PC-9 (cell line): ENCODE data around the gene KCNJ10. TPM values are rescaled to one million over a fixed set of nuclear protein-coding genes. Genes with fewer than 3 reads are reported as not detected.

ENCODE experiments used
- BruUV-seq: library from RNA; stranded (reverse); fragments of 400-500 nt; replicated peaks from 2 replicates; lab custom pipeline; 2021; lab: Mats Ljungman, UMichigan
- CTCF ChIA-PET: fragments of 300-600 bp; sonication (Branson Sonifier 250); formaldehyde crosslinking; loops from one replicate; lab custom pipeline; 2022; ENCODE audit warnings: antibody characterized with exemption; lab: Charles Lee
- POLR2A ChIA-PET: fragments of 300-600 bp; sonication (Branson Sonifier 250); formaldehyde crosslinking; loops from one replicate; lab custom pipeline; 2022; ENCODE audit warnings: antibody characterized with exemption; ENCODE audit not compliant: unreplicated experiment; lab: Charles Lee
- DNase-seq, 2 experiments: peaks; one replicate each; pipeline versions ENCODE4 v3.0.0 to v3.0.0-alpha.2; 2015 to 2022; ENCODE audit warnings: mixed read lengths in 1 of 2
- H2AFZ ChIP-seq: fragments of 200-600 bp; sonication (generic); 2 replicates; pipeline ENCODE4 v1.8.1; 2017; ENCODE audit warnings: antibody characterized with exemption
- H3F3A ChIP-seq: fragments of 200-600 bp; sonication (generic); 2 replicates; pipeline ENCODE4 v1.8.1; 2017; ENCODE audit warnings: antibody characterized with exemption, mild to moderate bottlenecking, low read depth; ENCODE audit not compliant: insufficient read depth
- H3K27ac ChIP-seq: fragments of 200-600 bp; sonication (generic); 2 replicates; pipeline ENCODE4 v1.6.1; 2016; ENCODE audit warnings: mixed run types
- H3K27me3 ChIP-seq: fragments of 200-600 bp; sonication (generic); 2 replicates; pipeline ENCODE4 v1.6.1; 2016; ENCODE audit warnings: low read depth, mixed run types; ENCODE audit not compliant: insufficient read depth
- H3K36me3 ChIP-seq: fragments of 200-600 bp; sonication (generic); 2 replicates; pipeline ENCODE4 v1.6.1; 2016; ENCODE audit warnings: low read depth, mixed run types
- H3K4me1 ChIP-seq: fragments of 200-600 bp; sonication (generic); replicated peaks from 2 replicates; pipeline ENCODE4 v1.6.1; 2016; ENCODE audit warnings: mixed run types; ENCODE audit not compliant: insufficient read depth
- H3K4me2 ChIP-seq: fragments of 200-600 bp; sonication (generic); 2 replicates; pipeline ENCODE4 v1.6.1; 2017; ENCODE audit warnings: mixed run types
- H3K4me3 ChIP-seq: fragments of 200-600 bp; sonication (generic); 2 replicates; pipeline ENCODE4 v1.6.1; 2016; ENCODE audit warnings: mixed run types
- H3K79me2 ChIP-seq: fragments of 200-600 bp; sonication (generic); 2 replicates; pipeline ENCODE4 v1.6.1; 2017; ENCODE audit warnings: low read depth, mixed run types
- H3K9me2 ChIP-seq: fragments of 200-600 bp; sonication (generic); 2 replicates; pipeline ENCODE4 v1.8.1; 2017; ENCODE audit warnings: mild to moderate bottlenecking; ENCODE audit not compliant: insufficient read depth
- H3K9me3 ChIP-seq: fragments of 200-600 bp; sonication (generic); 2 replicates; pipeline ENCODE4 v1.8.1; 2016; ENCODE audit warnings: low read depth; ENCODE audit not compliant: insufficient read depth
- H4K20me1 ChIP-seq: fragments of 200-600 bp; sonication (generic); 2 replicates; pipeline ENCODE4 v1.8.1; 2017; ENCODE audit not compliant: insufficient read depth
- EZH2 ChIP-seq: fragments of 200-600 bp; sonication (generic); IDR thresholded peaks from 2 replicates; pipeline ENCODE4 v1.8.0; 2017; ENCODE audit warnings: antibody characterized with exemption, low read depth
- intact Hi-C: fragments of 100-400 bp; cut with micrococcal nuclease; formaldehyde crosslinking; loops from one replicate; pipeline ENCODE4 v1.10.0; 2022; ENCODE audit not compliant: unreplicated experiment
- total RNA-seq: library from RNA; stranded (reverse); gene quantifications from 2 replicates; pipeline ENCODE4 v1.2.3, GENCODE V29; 2021
- TF ChIP-seq, protein P1 (sequence below): fragments of 200-600 bp; sonication (generic); conservative IDR thresholded peaks from 2 replicates; pipeline ENCODE4 v1.6.1; 2017; ENCODE audit warnings: mixed run types, antibody characterized with exemption, mild to moderate bottlenecking, moderate library complexity

KCNJ10 gene
- total RNA-seq, 1 experiment from 2014 or later, result not detected

DNA sequence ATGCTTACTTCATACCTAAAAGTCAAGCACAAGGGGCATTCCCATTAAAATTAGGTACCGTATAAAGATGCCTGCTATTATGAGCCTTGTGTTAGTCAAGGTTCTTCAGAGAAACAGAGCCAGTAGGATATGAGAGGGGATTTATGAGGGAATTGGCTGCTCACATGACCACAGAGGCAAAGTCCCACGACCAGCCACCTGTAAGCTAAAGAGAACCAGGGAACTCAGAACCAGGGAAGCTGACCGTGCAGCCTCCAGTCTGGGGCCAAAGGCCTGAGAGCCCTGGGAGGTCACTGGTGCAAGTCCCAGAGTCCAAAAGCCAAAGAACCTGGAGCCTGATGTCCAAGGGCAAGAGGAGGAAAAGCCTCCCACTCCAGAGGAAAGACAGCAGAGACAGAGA, 58.2 kb downstream of the KCNJ10 start:
- Histone ChIP-seq H3K4me1 (no peaks in the 10 kb centered on the region), H3K36me3 (no peaks in the 10 kb centered on the region), H4K20me1 (no peaks in the 10 kb centered on the region), H3K4me2 (no peak overlapping the region), H3F3A (no peaks in the 10 kb centered on the region; the same call in none of the 2 replicates), H3K27ac (no peak overlapping the region), H3K27me3 (no peaks in the 10 kb centered on the region), H2AFZ (no peak overlapping the region), H3K9me2 (no peaks in the 10 kb centered on the region), H3K9me3 (no peaks in the 10 kb centered on the region), H3K4me3 (no peak overlapping the region), H3K79me2 (no peaks in the 10 kb centered on the region)
- ChIA-PET POLR2A (no interaction called here), CTCF (no interaction called here)
- intact Hi-C loops, result no loop called here
- TF ChIP-seq, protein P1, sequence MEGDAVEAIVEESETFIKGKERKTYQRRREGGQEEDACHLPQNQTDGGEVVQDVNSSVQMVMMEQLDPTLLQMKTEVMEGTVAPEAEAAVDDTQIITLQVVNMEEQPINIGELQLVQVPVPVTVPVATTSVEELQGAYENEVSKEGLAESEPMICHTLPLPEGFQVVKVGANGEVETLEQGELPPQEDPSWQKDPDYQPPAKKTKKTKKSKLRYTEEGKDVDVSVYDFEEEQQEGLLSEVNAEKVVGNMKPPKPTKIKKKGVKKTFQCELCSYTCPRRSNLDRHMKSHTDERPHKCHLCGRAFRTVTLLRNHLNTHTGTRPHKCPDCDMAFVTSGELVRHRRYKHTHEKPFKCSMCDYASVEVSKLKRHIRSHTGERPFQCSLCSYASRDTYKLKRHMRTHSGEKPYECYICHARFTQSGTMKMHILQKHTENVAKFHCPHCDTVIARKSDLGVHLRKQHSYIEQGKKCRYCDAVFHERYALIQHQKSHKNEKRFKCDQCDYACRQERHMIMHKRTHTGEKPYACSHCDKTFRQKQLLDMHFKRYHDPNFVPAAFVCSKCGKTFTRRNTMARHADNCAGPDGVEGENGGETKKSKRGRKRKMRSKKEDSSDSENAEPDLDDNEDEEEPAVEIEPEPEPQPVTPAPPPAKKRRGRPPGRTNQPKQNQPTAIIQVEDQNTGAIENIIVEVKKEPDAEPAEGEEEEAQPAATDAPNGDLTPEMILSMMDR, result no peak
- TF ChIP-seq EZH2, result no peak
- DNase-seq, result no peak
- BruUV-seq, result no TSS peak

DNA sequence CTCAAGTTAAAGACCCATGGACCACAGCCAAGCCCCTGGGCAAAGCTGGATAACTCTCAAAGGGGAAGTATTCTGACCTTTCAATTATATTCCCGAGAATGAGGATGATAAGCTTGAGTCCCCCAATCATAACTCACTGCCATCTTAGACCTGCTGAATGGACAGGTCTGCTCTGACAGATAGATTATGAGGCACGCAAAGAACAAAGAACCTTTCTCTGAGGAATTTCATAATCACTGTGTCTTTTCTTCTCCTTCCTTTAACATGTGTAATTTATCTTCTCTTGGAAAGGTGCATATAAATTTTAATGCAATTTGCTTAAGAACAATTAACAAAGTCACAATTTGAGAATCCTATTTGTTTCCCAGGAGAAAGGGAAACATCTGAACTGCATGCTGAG, 60.2 kb downstream of the KCNJ10 start:
- no peak overlapping the region for H3K4me3 ChIP-seq
- no peaks in the 10 kb centered on the region for H3K36me3 ChIP-seq
- TF ChIP-seq EZH2, result no peak
- TF ChIP-seq, protein P1, result no peak
- ChIA-PET CTCF (no interaction called here), POLR2A (no interaction called here)
- no peaks in the 10 kb centered on the region; the same call in none of the 2 replicates for H3F3A ChIP-seq
- H3K4me2 ChIP-seq, result no peak overlapping the region
- H3K9me3 ChIP-seq, result no peaks in the 10 kb centered on the region
- no peaks in the 10 kb centered on the region; the same call in 1 of the 2 replicates for H3K4me1 ChIP-seq
- H3K27ac ChIP-seq, result no peak overlapping the region
- no peaks in the 10 kb centered on the region for H3K27me3 ChIP-seq
- no peaks in the 10 kb centered on the region for H4K20me1 ChIP-seq
- no peaks in the 10 kb centered on the region for H3K9me2 ChIP-seq
- intact Hi-C loops, result loop anchor here (5.0 kb wide), 1 partner anchor 848 kb away; no protein-coding TSS in a partner anchor
- no peak overlapping the region for H2AFZ ChIP-seq
- no peaks in the 10 kb centered on the region for H3K79me2 ChIP-seq
- BruUV-seq, result no TSS peak
- no peak for DNase-seq

DNA sequence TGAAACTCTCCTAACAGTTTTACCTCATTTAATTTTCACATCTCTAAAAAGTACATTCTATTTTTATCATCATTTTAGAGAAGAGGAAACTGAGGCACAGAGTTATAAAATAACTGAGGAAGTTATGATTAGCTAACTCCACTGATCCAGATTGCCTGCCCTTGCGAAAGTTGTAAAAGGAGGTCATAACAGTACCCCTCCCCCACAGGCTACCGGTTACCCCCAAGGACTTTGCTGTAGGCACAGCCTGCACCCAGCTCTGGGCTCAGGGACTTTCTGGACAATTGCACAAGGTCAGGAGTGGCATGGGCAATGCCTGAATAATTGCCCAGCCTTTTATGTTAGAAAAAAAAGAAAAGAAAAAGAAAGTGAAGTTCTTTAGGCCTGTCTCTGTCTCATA, 60.9 kb downstream of the KCNJ10 start:
- Histone ChIP-seq H3F3A (no peaks in the 10 kb centered on the region; the same call in none of the 2 replicates), H3K9me3 (no peaks in the 10 kb centered on the region), H3K79me2 (no peaks in the 10 kb centered on the region), H3K27me3 (no peaks in the 10 kb centered on the region), H3K4me1 (no peaks in the 10 kb centered on the region; the same call in 1 of the 2 replicates), H3K4me3 (no peak overlapping the region), H3K4me2 (no peak overlapping the region), H3K9me2 (no peaks in the 10 kb centered on the region), H3K27ac (no peak overlapping the region), H3K36me3 (no peaks in the 10 kb centered on the region), H2AFZ (no peak overlapping the region), H4K20me1 (no peaks in the 10 kb centered on the region)
- intact Hi-C loops, result loop anchor here (5.0 kb wide), 1 partner anchor 847 kb away; no protein-coding TSS in a partner anchor
- ChIA-PET POLR2A (no interaction called here), CTCF (no interaction called here)
- no TSS peak for BruUV-seq
- TF ChIP-seq, protein P1, result no peak
- no peak for TF ChIP-seq EZH2
- DNase-seq, result no peak
